LNCaP clone FGC (cell line): ENCODE measurements around the gene S100A1.
"Not testable (repeated sequence)": the region's sequence is repeated elsewhere in the genome, so short reads cannot be mapped to it uniquely, and the experiment has no call there.

Experiments used
- DNase-seq: peaks from one replicate; pipeline ENCODE4 v3.0.0-alpha.2; 2011; ENCODE audit warnings: low read depth
- H3K4me3 ChIP-seq: 2 replicates; pipeline ENCODE4 v1.5.1; 2011; ENCODE audit warnings: mild to moderate bottlenecking, low read depth, low read length, control low read depth
- TF ChIP-seq, protein P1 (sequence below): IDR thresholded peaks from 2 replicates; pipeline ENCODE4 v1.5.1; 2012; ENCODE audit warnings: mild to moderate bottlenecking; ENCODE audit not compliant: control insufficient read depth, insufficient read depth; ENCODE audit errors: extremely low read depth

Gene S100A1

DNA sequence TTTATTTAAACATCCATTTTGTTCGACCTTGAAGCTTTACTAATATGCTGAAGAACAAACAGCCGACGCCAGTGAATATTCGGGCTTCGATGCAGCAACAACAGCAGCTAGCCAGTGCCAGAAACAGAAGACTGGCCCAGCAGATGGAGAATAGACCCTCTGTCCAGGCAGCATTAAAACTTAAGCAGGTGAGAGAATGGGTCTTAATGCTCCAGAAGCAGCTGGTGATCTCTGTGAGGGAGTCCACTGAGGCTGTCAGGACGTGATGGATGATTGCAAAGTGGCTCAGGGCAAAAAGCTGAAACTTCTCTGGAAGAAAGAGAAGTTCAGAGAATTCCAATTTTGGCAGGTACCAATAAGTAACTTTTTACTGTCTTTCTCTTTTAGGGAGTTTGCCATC is 10.0 kb downstream of the S100A1 start:
- no peak overlapping the region for H3K4me3 ChIP-seq
- TF ChIP-seq, protein P1, sequence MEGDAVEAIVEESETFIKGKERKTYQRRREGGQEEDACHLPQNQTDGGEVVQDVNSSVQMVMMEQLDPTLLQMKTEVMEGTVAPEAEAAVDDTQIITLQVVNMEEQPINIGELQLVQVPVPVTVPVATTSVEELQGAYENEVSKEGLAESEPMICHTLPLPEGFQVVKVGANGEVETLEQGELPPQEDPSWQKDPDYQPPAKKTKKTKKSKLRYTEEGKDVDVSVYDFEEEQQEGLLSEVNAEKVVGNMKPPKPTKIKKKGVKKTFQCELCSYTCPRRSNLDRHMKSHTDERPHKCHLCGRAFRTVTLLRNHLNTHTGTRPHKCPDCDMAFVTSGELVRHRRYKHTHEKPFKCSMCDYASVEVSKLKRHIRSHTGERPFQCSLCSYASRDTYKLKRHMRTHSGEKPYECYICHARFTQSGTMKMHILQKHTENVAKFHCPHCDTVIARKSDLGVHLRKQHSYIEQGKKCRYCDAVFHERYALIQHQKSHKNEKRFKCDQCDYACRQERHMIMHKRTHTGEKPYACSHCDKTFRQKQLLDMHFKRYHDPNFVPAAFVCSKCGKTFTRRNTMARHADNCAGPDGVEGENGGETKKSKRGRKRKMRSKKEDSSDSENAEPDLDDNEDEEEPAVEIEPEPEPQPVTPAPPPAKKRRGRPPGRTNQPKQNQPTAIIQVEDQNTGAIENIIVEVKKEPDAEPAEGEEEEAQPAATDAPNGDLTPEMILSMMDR = no peak
- DNase-seq = no peak

DNA sequence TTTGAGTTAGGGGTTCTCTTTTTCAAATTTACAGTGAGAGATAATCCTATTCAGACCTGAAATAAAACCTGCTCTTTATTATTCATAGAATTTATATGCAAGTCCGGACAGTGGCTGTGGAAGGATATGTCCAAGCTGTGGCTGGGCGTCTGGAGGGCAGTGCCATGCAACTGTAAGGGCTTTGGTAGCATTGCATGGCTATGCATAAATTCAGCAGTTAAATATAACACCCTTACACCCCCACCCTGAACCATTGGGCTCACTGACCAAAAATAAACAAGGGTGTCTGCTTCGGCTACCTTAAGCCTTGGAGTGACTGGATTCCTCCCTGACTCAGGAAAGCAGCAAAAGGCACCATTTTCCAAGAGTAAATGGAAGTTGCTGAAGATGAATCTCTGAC is 11.0 kb downstream of the S100A1 start:
- no peak for DNase-seq
- TF ChIP-seq, protein P1 = no peak
- no peak overlapping the region for H3K4me3 ChIP-seq

DNA sequence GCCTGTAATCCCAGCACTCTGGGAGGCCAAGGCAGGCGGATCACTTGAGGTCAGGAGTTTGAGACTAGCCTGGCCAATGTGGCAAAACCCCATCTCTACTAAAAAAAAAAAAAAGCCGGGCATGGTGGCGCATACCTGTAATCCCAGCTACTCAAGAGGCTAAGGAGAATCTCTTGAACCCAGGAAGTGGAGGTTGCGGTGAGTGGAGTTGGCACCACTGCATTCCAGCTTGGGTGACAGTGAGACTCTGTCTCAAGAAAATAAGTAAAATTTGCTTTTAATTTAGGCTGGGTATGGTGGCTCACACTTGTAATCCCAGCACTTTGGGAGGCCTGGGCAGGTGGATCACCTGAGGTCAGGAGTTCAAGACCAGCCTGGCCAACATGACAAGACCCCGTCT is 12.0 kb downstream of the S100A1 start:
- H3K4me3 ChIP-seq, DNase-seq: not testable (repeated sequence)

DNA sequence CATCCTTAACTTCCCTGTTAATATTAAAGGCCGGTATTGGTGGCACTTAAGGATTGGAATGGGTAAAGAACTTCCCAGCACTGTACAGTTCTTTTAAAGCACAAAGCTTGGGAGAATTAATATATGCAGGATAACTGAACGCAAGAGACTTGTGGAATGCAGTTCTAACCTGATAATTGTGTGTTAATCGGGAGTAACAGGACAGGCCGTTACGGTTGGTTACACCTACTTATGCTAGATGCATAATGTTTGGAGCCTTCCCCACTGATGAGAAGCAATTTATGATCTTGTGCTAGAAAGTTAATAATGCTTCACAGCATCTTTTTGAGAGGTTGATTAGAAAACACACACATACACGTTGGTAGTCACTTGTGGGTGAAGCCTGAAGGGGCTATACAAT is 12.6 kb downstream of the S100A1 start:
- no peak overlapping the region for H3K4me3 ChIP-seq
- TF ChIP-seq, protein P1 = no peak
- DNase-seq = no peak

DNA sequence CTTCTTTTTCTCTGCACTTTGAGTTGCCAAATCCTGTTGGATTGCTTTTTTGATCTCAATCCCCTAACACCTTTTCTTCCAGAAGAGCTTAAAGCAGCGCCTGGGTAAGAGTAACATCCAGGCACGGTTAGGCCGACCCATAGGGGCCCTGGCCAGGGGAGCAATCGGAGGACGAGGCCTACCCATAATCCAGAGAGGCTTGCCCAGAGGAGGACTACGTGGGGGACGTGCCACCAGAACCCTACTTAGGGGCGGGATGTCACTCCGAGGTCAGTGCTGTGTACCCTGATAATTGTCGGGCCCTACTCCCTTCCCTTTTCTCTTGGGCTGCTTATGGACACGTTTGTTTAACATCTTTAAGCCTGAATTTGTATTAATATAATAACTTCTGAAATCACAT is 13.9 kb downstream of the S100A1 start:
- TF ChIP-seq, protein P1 = no peak
- DNase-seq = no peak
- no peak overlapping the region for H3K4me3 ChIP-seq

DNA sequence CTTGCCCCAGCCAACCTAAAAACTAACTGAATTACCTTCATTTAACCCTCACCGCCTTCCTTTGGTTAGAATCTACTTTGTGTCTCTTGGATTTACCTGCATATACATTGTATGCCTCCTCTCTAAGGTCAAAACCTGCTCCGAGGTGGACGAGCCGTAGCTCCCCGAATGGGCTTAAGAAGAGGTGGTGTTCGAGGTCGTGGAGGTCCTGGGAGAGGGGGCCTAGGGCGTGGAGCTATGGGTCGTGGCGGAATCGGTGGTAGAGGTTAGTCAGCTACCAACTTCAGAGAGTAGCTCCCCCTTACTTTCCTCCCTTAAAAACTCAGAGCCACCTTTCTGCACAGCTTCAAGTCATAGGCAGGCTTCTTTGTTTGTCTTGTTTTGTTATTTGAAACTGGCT is 14.9 kb downstream of the S100A1 start:
- no peak for DNase-seq
- H3K4me3 ChIP-seq = no peak overlapping the region
- TF ChIP-seq, protein P1 = no peak

DNA sequence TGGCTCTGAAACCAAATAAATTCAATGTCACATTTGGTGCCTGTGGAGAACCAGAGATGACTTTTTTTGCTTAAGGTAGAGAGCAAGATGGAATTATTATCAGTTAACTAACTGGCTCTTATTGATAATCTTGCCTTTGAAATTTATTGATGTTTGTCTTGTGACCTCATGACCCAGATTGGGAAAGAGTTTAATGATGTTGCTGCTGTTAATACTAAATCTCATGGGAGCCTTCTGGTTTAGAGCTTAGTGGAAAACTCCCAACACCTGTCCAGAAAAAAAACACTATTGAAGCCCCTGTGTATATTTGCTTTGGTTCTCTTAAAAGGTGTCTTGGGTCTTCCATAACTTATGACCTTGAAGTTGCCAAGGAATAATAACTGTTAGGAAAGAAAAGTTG is 15.6 kb downstream of the S100A1 start:
- TF ChIP-seq, protein P1 = no peak
- no peak for DNase-seq
- H3K4me3 ChIP-seq = no peak overlapping the region

DNA sequence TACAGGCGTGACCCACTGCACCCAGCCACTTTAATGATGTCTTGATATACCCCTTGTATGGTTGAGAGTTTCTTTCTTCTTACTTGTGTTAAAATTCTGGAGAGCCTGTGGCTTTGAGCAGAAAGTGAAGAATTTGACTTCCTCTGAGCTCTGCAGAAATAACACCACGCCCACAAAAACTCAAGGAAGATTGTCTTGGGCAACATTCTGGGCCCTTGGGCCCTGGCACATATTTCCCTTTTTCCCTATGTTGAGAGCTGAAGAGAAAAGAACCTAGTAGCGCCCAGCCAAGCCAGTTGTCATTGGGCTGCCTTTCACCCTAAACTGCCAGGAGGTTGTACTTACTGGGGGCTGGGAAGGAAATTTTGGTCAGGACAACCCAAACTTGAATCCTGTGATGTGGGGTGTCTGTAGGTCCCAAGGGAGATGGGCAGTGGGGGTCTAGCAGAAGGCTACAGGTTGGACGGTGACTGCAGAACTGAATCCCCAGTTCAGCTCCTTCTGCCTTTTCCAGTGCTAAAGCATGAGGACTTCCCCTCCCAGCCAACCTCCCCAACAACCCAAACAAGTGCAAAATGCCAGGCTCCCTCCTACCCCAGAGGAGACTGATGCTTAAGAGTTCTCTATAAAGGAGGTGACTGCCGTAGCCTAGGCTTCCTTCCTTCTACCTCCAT is 18.6 kb downstream of the S100A1 start:
- DNase-seq = no peak
- H3K4me3 ChIP-seq = no peak overlapping the region
- TF ChIP-seq, protein P1 = no peak
